ENCODE measurements around the gene TRIM38.
"Not testable (repeated sequence)": the region's sequence is repeated elsewhere in the genome, so short reads cannot be mapped to it uniquely, and the experiment has no call there.

Gene TRIM38

DNA sequence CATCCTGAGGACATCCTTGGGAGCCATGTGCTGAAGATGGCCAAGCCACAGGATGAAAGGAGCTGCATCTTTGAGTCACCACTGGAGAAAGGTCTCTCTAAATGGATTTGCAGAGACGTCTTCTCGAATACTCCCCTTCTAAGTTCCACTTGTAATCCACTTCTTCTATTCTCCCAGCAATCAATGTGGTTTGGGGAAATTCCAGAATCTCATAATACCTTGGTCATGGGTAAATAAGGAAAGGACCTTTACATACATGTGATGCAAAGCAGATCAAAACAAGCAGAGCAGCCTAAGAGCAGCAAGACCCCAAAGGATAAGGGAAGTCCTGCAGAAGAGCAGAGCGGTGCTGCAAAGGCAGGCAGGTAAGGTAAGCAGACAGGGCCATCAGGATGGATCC is 35.3 kb downstream of the TRIM38 start:
- ATAC-seq, result no peak
- no peak for TF ChIP-seq CSRNP3 (CRISPR knock-in tag; IDR thresholded peaks at IDR 0.05)

- TF ChIP-seq, protein P1, sequence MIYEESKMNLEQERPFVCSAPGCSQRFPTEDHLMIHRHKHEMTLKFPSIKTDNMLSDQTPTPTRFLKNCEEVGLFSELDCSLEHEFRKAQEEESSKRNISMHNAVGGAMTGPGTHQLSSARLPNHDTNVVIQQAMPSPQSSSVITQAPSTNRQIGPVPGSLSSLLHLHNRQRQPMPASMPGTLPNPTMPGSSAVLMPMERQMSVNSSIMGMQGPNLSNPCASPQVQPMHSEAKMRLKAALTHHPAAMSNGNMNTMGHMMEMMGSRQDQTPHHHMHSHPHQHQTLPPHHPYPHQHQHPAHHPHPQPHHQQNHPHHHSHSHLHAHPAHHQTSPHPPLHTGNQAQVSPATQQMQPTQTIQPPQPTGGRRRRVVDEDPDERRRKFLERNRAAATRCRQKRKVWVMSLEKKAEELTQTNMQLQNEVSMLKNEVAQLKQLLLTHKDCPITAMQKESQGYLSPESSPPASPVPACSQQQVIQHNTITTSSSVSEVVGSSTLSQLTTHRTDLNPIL (CRISPR knock-in tag; IDR thresholded peaks at IDR 0.05; ENCODE audit: low read depth), result no peak
- no peak for TF ChIP-seq SNAI2 (CRISPR knock-in tag; IDR thresholded peaks at IDR 0.05)
- no peak for TF ChIP-seq ESRRG (CRISPR knock-in tag; IDR thresholded peaks at IDR 0.05)
- TF ChIP-seq PPARA (CRISPR knock-in tag; IDR thresholded peaks at IDR 0.05; ENCODE audit: borderline replicate concordance), result no peak
- no peak for TF ChIP-seq ZFP3 (CRISPR knock-in tag; IDR thresholded peaks at IDR 0.05)
- no peak for TF ChIP-seq CSRNP3 (CRISPR knock-in tag; IDR thresholded peaks at IDR 0.05)
- TF ChIP-seq POU6F1 (CRISPR knock-in tag; IDR thresholded peaks at IDR 0.05; ENCODE audit: borderline replicate concordance, low read depth), result no peak
- no peak for TF ChIP-seq ZNF565 (CRISPR knock-in tag; conservative IDR thresholded peaks at IDR 0.05; ENCODE audit: low read depth)
- no peak for TF ChIP-seq RARB (CRISPR knock-in tag; IDR thresholded peaks at IDR 0.05)
- TF ChIP-seq TOX (CRISPR knock-in tag; IDR thresholded peaks at IDR 0.05; ENCODE audit: borderline replicate concordance), result no peak
- no peak for TF ChIP-seq BACH2 (CRISPR knock-in tag; IDR thresholded peaks at IDR 0.05; ENCODE audit: borderline replicate concordance)
- TF ChIP-seq, protein P2, sequence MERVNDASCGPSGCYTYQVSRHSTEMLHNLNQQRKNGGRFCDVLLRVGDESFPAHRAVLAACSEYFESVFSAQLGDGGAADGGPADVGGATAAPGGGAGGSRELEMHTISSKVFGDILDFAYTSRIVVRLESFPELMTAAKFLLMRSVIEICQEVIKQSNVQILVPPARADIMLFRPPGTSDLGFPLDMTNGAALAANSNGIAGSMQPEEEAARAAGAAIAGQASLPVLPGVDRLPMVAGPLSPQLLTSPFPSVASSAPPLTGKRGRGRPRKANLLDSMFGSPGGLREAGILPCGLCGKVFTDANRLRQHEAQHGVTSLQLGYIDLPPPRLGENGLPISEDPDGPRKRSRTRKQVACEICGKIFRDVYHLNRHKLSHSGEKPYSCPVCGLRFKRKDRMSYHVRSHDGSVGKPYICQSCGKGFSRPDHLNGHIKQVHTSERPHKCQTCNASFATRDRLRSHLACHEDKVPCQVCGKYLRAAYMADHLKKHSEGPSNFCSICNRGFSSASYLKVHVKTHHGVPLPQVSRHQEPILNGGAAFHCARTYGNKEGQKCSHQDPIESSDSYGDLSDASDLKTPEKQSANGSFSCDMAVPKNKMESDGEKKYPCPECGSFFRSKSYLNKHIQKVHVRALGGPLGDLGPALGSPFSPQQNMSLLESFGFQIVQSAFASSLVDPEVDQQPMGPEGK (CRISPR knock-in tag; IDR thresholded peaks at IDR 0.05; ENCODE audit: borderline replicate concordance), result no peak
- TF ChIP-seq ZNF8 (CRISPR knock-in tag; IDR thresholded peaks at IDR 0.05), result no peak
- TF ChIP-seq, protein P3, sequence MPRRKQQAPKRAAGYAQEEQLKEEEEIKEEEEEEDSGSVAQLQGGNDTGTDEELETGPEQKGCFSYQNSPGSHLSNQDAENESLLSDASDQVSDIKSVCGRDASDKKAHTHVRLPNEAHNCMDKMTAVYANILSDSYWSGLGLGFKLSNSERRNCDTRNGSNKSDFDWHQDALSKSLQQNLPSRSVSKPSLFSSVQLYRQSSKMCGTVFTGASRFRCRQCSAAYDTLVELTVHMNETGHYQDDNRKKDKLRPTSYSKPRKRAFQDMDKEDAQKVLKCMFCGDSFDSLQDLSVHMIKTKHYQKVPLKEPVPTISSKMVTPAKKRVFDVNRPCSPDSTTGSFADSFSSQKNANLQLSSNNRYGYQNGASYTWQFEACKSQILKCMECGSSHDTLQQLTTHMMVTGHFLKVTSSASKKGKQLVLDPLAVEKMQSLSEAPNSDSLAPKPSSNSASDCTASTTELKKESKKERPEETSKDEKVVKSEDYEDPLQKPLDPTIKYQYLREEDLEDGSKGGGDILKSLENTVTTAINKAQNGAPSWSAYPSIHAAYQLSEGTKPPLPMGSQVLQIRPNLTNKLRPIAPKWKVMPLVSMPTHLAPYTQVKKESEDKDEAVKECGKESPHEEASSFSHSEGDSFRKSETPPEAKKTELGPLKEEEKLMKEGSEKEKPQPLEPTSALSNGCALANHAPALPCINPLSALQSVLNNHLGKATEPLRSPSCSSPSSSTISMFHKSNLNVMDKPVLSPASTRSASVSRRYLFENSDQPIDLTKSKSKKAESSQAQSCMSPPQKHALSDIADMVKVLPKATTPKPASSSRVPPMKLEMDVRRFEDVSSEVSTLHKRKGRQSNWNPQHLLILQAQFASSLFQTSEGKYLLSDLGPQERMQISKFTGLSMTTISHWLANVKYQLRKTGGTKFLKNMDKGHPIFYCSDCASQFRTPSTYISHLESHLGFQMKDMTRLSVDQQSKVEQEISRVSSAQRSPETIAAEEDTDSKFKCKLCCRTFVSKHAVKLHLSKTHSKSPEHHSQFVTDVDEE (CRISPR knock-in tag; IDR thresholded peaks at IDR 0.05), result no peak
- TF ChIP-seq ZC3H10 (CRISPR knock-in tag; IDR thresholded peaks at IDR 0.05), result no peak
- TF ChIP-seq ARNTL (CRISPR knock-in tag; IDR thresholded peaks at IDR 0.05; ENCODE audit: borderline replicate concordance, low read depth), result no peak
- TF ChIP-seq CSDC2 (CRISPR knock-in tag; IDR thresholded peaks at IDR 0.05), result no peak
- no peak for TF ChIP-seq TCF4 (CRISPR knock-in tag; IDR thresholded peaks at IDR 0.05; ENCODE audit: borderline replicate concordance)
- no peak for ATAC-seq
Observed at GRCh38 chr6:25998379-25998778, 35.8 kb downstream of the TRIM38 start.

GRCh38 chr6:25999225-25999624 is 36.6 kb downstream of the TRIM38 start:
- not testable (repeated sequence) for ATAC-seq

Data from SK-N-SH treated with all-trans-retinoic acid at 6 μM for 48 hours (cell line).